ENCODE results near the gene TMEM45A.

The TMEM45A gene

GRCh38 chr3:100621251-100621650, 128.8 kb downstream of the TMEM45A start:
- H3K9me3 ChIP-seq (ENCODE audit: control insufficient read depth, low read length), result no peaks in the 10 kb centered on the region
- H3K4me1 ChIP-seq (ENCODE audit: control insufficient read depth, insufficient read depth, low read length, poor library complexity, severe bottlenecking), result no peaks in the 10 kb centered on the region
- DNase-seq, result no peak
- no peak overlapping the region for H3K27ac ChIP-seq (ENCODE audit: insufficient read depth, low read length, poor library complexity, severe bottlenecking)
- no peaks in the 10 kb centered on the region for H3K36me3 ChIP-seq (ENCODE audit: control insufficient read depth, insufficient read depth, low read length)
- H3K27me3 ChIP-seq (replicated peaks; ENCODE audit: control insufficient read depth, insufficient read depth, low read length, poor library complexity, severe bottlenecking), result no peaks in the 10 kb centered on the region
- H3K4me3 ChIP-seq (ENCODE audit: insufficient read depth, low read depth, low read length, poor library complexity, severe bottlenecking), result no peak overlapping the region

Measured in effector memory CD4-positive, alpha-beta T cell (primary cell).